SIG-M5 treated with dmso at 0.1 percent for 504 hours (cell line): ENCODE results near the gene GNB4.

Source experiments
- DNase-seq: peaks from one replicate; lab custom pipeline; 2025; ENCODE audit not compliant: unreplicated experiment; lab: John Stamatoyannopoulos, UW

GNB4 gene

DNA sequence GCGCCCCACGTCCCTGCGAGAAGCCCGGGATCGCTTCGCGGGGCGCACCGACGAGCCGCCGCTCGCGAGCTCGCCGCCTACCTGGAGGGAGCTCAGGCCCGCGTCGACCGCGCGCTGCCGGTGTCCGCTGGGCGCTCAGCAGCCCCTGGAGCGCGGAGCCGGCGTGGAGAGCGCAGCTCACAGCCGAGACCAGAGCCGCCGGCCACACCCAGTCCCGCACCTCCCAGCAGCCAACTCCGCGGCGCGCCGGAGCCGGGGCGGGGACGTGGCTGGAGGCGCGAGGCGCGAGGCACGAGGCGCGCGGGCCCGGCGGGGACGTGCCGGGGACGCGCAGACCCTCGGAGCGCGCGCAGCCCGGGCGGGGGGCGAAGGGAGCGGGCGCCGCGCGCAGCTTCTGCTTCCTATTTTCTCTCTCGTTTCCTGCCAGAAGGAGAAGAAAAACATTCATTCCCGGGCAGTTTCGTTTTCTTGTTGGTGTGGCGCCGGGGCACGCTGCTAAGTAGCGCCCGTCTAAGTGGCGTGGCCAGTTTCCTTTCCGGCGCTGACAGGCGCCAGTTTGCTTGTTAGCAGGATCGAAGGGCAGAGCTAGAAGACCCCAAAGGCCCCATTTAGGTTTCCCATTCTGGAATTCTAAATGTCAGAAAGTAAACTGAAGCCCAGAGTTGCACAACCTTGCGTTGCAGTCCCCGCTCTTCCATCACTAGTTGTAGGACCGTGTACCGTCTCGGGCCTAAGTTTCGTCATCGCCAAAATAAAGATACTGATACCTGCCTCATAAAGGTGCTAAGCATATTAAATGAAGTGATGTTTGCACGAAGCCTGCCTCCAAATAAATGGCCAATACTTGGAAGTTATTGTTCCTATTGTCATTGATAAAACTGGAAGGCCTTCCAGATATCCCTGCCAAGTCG, at the start of gene GNB4:
Gene GNB4, minus strand, starts transcription at position 206 of the 911 bp plus-strand sequence. CDS start 25,270 bp downstream, outside the sequence.
- peak; percentile 88 for DNase-seq

DNA sequence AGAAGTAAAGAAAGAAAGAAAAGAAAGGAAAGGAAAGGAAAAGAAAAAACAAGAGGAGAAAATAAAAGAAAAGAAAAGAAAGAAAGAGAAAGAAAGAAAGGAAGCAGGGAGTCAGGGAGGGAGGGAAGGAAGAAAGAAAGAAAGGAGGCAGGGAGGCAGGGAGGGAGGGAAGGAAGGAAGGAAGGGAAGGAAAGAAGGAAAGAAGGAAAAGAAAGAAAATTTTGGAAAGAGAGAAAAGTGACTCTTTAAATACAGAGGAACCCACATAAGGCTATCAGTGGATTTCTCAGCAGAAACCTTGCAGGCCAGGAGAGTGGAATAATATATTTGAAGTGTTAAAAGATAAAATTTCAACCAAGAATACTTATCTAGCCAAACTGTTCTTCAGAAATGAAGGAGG, 44.2 kb upstream of the GNB4 start:
- DNase-seq, result no peak

DNA sequence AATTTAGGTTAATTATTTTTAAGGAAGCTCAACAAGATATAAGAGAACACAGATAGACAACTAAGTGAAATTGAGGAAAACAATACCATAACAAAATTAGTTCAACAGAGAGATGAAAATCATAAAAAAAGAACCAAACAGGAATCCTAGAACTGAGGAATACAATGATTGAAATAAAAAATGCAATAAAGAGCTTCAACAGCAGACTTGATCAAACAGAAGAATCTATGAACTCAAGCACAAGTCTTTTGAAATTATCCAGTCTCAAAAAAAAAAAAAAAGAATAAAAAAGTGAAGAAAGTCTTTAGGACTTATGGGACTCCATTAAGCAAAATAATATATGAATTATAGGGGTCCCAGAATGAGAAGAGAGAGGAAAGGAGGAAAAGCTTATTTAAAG, 42.0 kb upstream of the GNB4 start:
- no peak for DNase-seq

DNA sequence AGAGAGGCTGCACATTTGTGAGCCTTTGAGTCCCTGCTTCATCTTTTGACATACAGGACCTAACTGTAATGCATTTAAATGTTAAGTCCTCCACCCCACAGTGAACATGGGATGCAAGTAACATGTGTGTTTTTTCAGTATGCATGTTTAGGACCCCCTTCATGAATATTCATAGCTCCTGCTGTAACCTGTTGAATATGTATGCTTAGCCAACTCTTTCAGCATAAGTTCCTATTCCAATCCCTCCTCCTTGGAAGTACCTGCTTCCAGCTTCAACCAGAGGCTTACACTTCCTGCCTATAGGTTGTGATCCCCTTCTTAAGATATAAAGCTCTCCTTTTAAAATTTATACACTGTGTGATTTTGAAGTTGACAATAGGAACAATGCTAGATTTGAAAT, 36.9 kb upstream of the GNB4 start:
- no peak for DNase-seq

DNA sequence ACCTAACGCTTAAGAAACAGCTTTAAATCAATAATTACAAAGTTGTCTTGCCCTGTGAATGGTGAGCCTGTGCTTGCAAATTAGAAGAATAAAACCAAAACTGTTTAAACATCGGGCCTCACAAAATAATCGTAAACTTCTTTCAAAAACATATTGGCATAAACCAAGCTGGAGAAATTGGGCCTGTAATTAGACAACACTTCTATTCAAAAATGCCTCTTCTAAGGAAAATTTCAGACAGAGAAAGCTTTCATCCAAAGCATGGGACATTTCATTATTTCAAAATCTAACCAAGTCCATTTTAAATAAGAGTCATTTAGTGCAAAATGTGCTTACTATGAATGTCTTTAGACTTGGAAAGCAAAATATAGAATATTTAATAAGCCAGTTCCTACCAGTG, 35.5 kb upstream of the GNB4 start:
- DNase-seq, result no peak

DNA sequence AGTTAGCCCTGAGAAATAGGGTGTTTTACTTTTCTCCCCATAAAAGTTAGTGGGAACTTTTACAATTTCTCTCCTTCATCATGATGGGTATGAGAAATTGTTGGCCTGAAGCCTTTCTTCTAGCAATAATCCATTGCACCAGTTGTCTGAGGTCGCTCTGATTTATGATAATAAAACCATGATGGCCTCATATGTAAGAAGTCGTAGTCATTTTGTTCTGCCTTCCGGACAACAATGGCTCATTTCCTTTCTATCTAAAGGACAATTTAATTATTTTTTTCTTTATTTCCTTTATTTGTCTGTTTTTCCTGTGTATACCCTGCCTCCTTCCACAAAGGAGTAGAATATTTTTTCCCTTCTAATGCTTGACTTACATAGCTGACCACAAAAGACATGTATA, 31.6 kb upstream of the GNB4 start:
- DNase-seq, result no peak

DNA sequence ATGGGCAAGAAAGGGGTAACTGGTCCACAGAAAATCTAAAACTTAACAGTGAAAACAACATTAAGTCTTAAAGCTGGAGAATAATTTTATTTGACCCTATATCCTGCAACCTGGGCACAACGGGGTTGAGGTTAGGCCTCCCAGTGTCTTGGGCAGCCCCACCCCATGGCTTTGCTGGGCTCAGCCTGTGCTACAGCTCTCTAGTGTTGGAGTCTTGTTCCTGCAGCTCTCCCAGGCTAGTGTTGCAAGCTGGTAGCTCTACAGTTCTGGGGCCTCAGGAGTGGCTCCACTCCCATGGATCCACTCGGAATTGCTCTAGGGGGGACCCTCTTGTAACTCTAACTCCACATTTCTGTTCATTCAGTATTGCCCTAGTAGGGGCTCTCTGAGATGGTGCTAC, 24.9 kb upstream of the GNB4 start:
- DNase-seq, result no peak

DNA sequence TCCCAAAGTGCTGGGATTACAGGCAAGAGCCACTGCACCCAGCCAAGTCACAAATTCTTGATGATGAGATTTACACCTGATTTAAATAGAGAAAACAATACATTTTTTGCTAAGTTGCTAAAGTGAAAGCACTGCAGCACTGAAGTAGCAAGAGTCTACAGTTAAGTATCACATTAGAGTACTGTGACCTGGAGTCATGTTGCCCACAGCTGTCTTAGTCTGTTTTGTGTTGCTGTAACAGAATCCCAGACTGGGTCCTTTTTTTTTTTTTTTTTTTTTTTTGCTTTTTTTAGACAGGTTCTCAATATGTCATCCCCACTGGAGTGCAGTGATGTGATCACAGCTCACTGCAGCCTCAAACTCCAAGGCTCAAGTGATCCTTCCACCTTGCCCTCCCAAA, 23.2 kb upstream of the GNB4 start:
- DNase-seq, result no peak

DNA sequence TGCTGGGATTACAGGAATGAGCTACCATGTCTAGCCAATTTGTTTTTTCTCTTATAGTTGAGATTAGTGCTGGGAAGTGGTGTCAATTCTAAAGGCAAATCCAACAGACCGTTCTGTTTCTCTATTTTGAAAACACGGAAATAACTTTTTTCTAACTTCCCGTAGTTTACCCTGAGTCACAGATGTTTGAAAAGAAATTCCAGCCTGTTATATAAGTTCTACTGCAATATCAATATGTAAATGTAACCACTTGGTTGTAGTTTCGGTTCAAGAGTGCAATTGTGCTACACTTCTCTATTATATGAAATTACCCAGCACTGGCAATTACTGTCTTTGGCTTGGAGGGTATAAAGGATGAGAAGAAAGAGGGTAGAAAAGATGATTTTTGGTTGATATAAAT, 22.3 kb upstream of the GNB4 start:
- peak; percentile 79 for DNase-seq

DNA sequence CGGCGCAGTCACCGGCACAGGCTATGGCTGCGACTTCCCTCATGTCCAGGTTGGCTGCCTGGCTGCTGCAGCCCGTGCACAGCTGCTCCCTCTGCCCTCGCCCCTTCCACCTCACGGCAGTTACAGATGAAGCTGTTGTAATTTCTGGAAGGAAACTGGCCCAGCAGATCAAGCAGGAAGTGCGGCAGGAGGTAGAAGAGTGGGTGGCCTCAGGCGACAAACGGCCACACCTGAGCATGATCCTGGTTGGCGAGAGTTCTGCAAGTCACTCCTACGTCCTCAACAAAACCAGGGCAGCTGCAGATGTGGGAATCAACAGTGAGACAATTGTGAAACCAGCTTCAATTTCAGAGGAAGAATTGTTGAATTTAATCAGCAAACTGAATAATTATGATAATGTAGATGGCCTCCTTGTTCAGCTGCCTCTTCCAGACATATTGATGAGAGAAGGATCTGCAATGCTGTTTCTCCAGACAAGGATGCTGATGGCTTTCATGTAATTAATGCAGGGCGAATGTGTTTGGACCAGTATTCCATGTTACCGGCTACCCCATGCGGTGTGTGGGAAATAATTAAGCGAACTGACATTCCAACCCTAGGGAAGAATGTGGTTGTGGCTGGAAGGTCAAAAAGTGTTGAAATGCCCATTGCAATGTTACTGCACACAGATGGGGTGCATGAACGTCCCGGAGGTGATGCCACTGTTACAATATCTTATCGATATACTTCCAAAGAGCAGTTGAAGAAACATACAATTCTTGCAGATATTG, 13.2 kb upstream of the GNB4 start:
- peak; percentile 24 for DNase-seq

DNA sequence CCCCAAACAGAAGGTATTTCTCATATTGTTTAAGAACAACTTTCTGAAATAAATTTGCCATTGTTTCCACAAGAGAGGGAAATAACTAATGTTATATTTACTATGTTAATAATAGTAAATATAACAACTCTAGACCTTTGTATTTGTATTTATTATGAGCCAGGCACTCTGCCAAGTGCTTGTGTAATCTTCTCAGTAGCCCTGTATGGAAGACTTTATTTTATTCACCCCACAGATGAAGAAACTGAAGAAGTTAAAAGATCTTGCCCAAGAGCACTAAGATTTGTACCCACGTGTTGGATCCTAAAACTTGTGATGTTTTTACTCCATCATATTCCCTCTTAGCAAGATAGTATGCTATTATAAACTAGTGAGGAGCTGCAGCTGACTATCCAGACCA, 12.0 kb upstream of the GNB4 start:
- peak; percentile 13 for DNase-seq

DNA sequence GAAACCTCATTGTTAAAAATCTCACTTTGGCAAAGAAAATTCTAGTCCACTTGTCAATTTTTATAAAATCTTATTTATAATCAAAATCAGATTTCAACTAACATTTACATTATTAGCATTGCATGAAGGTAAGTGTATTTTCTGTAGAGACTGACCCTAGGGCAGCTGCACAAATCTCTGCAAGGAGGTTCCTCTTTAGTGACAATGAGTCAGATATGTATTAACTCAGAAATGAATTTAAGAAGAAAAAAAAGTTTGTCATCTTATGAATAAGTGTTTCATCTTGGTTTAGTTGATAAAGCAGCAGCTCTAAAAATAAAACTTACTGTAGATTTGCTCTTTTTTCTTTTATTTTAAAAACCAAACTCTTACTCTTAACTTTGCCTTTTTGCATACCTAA, 9.0 kb upstream of the GNB4 start:
- no peak for DNase-seq

DNA sequence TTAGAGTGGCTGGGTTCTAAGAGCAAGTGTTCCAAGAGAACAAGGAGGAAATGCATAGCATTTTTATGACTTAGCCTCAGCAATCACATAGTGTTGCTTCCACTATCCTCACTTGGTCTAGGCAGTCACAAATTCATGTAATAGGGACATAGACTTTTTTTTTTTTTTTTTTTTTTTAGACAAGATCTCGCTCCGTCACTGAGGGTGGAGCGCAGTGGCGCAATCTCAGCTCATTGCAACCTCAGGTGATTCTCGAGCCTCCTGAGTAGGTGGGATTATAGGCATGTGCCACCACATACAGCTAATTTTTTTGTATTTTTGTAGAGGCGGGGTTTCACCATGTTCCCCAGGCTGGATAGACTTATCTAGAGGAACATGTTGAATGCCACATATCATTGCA, 4.7 kb upstream of the GNB4 start:
- DNase-seq, result no peak

DNA sequence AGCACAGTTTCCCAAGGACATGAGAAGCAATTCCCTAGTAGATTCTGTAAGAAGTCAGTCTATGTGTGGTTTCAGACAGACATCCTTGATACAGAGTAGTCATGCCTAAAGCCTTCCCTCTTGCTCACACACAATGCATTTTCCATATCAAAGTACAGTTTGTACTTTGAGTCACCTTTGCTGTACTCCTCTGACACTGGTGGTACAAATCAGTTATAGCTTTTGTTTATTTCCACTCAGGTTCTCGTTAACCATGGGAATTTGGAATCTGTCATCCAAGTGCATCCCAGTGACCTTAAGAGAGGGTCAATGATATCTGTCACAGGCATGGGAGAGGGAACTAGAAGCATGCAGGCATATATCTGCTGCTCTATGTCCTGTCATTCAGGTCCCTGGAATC, 3.6 kb upstream of the GNB4 start:
- DNase-seq, result no peak

DNA sequence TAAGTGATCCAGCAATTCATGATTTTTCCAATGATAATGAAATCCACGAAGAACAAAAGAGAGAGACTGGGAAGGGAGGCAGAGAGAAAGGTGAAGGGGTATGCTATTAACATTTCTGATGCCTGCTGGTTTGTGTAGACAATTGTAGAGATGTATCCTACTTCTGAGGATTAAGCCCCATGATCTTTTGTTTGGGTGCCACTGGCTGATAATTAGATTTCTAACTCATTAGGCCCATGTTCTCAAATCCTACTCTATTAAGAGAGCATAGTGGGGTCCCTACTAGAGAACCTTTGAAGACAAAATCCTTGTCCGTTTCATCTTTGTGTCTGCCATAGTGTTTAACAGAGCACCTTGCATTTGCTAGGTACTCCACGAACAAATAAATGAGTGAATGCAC, 2.7 kb upstream of the GNB4 start:
- no peak for DNase-seq

DNA sequence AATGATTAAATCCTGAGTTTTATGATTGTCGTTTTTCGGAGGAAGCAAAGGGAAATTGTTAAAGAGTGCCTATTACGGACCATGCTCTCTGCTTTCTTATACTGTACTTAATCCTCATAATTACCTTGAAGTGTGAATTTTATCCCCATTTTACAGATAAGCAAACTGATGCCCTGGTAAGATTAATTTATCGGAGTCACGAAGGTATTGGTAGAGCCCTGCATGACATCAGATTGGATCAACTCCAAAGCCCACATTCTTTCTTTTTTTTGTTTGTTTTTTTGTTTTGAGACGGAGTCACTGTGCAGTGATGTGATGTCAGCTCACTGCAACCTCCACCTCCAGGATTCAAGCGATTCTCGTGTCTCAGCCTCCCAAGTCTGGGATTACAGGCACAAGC, 1.6 kb upstream of the GNB4 start:
- no peak for DNase-seq

DNA sequence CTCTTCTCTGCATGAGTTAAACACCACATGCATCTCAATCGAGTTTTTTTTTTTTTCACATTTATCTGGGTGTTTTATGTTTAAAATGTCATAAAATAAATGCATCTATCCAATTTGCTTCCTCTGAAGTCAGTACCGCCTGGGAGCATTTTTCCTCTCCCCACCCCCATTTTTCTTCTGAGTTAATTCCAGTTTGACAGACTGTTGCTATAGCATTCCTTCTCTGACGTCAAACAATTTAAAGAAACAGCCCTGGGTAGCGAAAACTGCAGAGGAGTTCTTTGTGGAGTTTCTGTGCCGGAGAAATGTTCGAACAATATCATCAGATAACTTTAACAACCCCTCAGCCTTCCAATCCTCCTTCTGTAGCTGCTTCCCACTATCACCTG, 900 bp upstream of the GNB4 start:
- DNase-seq, result no peak

DNA sequence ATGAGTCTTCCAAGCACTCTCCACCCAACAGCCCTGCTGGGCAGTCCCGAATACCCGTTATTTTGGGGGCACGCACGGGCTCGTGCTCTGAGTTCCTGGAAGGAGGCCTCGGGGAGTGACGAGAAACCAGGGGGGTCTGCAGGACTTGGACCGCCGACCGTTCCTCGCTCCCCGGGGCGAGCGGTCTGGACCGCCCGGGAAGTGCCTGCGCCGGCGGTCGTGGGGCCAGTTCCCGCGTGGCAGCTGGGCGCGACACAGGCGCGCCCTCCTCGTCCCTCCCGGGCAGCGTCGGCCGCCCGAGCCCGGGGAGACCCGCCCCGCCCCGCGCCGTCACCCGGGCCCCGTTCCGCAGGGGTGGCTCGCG, 387 bp downstream of the GNB4 start:
- DNase-seq, result peak; percentile 44

DNA sequence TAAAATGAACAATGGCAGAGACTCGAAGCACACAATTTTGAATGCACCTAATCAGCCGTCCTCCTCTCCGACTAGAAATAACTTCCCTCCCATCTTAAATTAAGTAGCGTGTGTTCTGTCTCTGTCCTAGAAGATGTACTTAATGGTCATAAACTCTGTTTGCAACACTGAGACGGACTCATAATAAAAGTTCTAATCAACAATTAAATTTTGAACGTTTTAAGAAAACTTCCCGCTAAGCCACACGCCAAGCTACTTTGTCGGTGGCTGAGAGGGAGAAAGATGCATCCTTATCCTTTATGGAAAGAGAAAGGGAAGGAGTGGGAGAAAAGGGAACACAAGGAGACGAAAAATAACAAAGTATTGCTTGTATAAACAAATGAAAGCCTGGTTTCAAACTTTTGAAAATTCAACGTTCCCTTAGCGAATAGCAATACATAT, 989 bp downstream of the GNB4 start:
- peak; percentile 35 for DNase-seq

DNA sequence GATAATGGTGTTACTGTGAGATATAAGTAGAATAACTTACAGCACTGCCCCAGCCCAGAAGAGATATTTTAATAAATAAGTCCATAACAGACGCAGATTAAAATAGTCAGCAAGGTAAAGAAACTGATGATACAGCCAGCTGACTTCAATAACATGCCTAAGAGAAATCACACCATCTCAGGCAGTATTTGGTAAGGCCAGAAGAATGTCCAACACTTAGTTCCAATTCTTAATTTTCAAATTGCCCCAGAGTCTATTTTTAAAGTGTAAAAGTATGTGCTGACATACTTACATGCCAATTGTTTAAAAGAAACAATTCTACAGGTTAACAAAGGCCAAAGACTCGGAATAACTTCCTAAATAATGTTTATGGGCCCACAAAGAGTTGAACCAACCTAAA, 1.6 kb downstream of the GNB4 start:
- DNase-seq, result no peak

DNA sequence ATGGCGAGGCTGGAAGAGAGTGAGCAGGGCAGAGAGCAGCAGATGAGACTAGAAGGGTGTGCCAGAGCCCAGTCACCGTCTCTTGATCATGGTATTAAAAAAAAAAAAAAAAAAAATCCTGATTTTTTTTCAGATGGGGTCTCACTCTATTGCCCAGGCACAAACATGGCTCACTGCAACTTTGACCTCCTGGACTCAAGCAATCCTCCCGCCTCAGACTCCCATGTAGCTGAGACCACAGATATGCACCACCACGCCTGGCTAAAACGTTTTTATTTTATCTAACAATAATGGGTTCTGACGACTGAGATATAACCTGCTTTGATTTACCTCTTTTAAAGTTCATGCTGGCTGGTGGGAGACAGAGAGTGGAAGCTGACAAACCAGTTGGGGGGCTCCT, 4.0 kb downstream of the GNB4 start:
- DNase-seq, result no peak

DNA sequence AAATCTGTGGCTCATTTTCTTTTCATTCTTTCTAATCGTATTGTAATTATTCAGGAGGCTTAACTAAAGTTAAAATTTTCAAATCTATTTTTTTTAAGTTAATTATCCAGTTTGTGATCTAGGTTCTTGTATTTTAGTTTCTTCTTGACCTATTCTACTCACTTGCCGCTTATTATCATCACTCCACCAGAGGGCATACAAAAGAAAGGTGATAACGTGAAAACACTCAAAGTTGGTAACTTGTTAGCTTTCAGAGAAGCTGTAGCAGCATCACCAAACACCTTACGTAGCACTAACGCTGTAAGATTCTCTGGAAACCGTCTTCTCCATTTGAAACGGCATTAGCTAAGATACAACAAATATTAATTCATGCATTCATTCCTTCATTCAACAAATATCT, 4.8 kb downstream of the GNB4 start:
- peak; percentile 32 for DNase-seq
